Large intestine (tissue), 3 donors: ENCODE measurements around the gene HSPB8. TPM values are rescaled to one million over a fixed set of nuclear protein-coding genes. Genes with fewer than 3 reads are reported as not detected.

Experiments
- DNase-seq, 2 donors: peaks; one replicate each; pipeline versions ENCODE4 v3.0.0 to v3.0.0-alpha.2; 2013
- H3K27ac ChIP-seq: one replicate; pipeline ENCODE4 v1.5.1; 2013; ENCODE audit warnings: low read length
- H3K27me3 ChIP-seq: 2 replicates; pipeline ENCODE4 v1.6.1; 2013; ENCODE audit warnings: low read length; ENCODE audit not compliant: control insufficient read depth, insufficient read depth
- H3K36me3 ChIP-seq: 2 replicates; pipeline ENCODE4 v1.6.1; 2013; ENCODE audit warnings: low read length; ENCODE audit not compliant: control insufficient read depth, insufficient read depth
- H3K4me1 ChIP-seq: one replicate; pipeline ENCODE4 v1.6.1; 2013; ENCODE audit warnings: low read length; ENCODE audit not compliant: control insufficient read depth, insufficient read depth
- H3K4me3 ChIP-seq: one replicate; pipeline ENCODE4 v1.5.1; 2013; ENCODE audit warnings: low read length
- H3K9me3 ChIP-seq: one replicate; pipeline ENCODE4 v1.6.1; 2013; ENCODE audit warnings: mild to moderate bottlenecking, low read depth, low read length, moderate library complexity; ENCODE audit not compliant: control insufficient read depth
- WGBS: methylation state at CpG from one replicate; pipeline ENCODE4 v1.1.5; 2013; ENCODE audit warnings: low lambda C conversion rate; ENCODE audit not compliant: insufficient coverage; 5-methylcytosine and 5-hydroxymethylcytosine counted together
- polyA plus RNA-seq: library from polyadenylated mRNA; unstranded; fragments of 120-200 nt; gene quantifications from one replicate; pipeline ENCODE4 v1.2.1, GENCODE V29; 2013

The HSPB8 gene
- polyA plus RNA-seq, 1 donor = 8.4 TPM

- Histone ChIP-seq H3K4me3 (no peak overlapping the region), H3K27me3 (no peaks in the 10 kb centered on the region), H3K27ac (no peak overlapping the region), H3K9me3 (no peaks in the 10 kb centered on the region), H3K36me3 (no peaks in the 10 kb centered on the region), H3K4me1 (no peaks in the 10 kb centered on the region)
- WGBS = no CpG with 5 or more reads among the region's 2 CpGs
- no peak for DNase-seq
Observed at GRCh38 chr12:119229205-119229604, 50.5 kb downstream of the HSPB8 start.

GRCh38 chr12:119229837-119230236 lies 51.1 kb downstream of the HSPB8 start:
- no CpG with 5 or more reads among the region's 9 CpGs for WGBS
- DNase-seq = no peak
- H3K9me3 ChIP-seq = no peaks in the 10 kb centered on the region
- no peaks in the 10 kb centered on the region for H3K36me3 ChIP-seq
- no peaks in the 10 kb centered on the region for H3K4me1 ChIP-seq
- H3K27me3 ChIP-seq = no peaks in the 10 kb centered on the region
- H3K4me3 ChIP-seq = no peak overlapping the region
- no peak overlapping the region for H3K27ac ChIP-seq

- 93% methylated on average over 3 of the region's 5 CpGs for WGBS
Observed at GRCh38 chr12:119230807-119231206, 52.1 kb downstream of the HSPB8 start.

GRCh38 chr12:119231774-119232173 lies 53.0 kb downstream of the HSPB8 start:
- H3K36me3 ChIP-seq = no peaks in the 10 kb centered on the region
- no peak overlapping the region for H3K4me3 ChIP-seq
- no peaks in the 10 kb centered on the region for H3K27me3 ChIP-seq
- H3K9me3 ChIP-seq = no peaks in the 10 kb centered on the region
- DNase-seq = no peak
- WGBS = 65% methylated on average over 3 of the region's 4 CpGs
- no peaks in the 10 kb centered on the region for H3K4me1 ChIP-seq
- H3K27ac ChIP-seq = no peak overlapping the region

More at GRCh38 chr12:119230807-119231206, 52.1 kb downstream of the HSPB8 start:
- no peak for DNase-seq
- Histone ChIP-seq H3K9me3 (no peaks in the 10 kb centered on the region), H3K27me3 (no peaks in the 10 kb centered on the region), H3K36me3 (no peaks in the 10 kb centered on the region), H3K27ac (no peak overlapping the region), H3K4me1 (no peaks in the 10 kb centered on the region), H3K4me3 (no peak overlapping the region)

GRCh38 chr12:119235197-119235751 lies 56.5 kb downstream of the HSPB8 start:
- DNase-seq = no peak
- Histone ChIP-seq H3K27ac (no peak overlapping the region), H3K36me3 (no peaks in the 10 kb centered on the region), H3K27me3 (no peaks in the 10 kb centered on the region), H3K4me1 (no peaks in the 10 kb centered on the region), H3K9me3 (no peaks in the 10 kb centered on the region), H3K4me3 (no peak overlapping the region)
- WGBS = 50% methylated on average over 2 of the region's 9 CpGs

- Histone ChIP-seq H3K4me3 (no peak overlapping the region), H3K27ac (no peak overlapping the region), H3K9me3 (no peaks in the 10 kb centered on the region), H3K27me3 (no peaks in the 10 kb centered on the region), H3K4me1 (no peaks in the 10 kb centered on the region), H3K36me3 (no peaks in the 10 kb centered on the region)
- DNase-seq = no peak
Observed at GRCh38 chr12:119236372-119236771, 57.6 kb downstream of the HSPB8 start.

GRCh38 chr12:119239040-119239439 lies 60.3 kb downstream of the HSPB8 start:
- no CpG with 5 or more reads among the region's 3 CpGs for WGBS
- no peaks in the 10 kb centered on the region for H3K4me1 ChIP-seq

GRCh38 chr12:119241049-119241448 lies 62.3 kb downstream of the HSPB8 start:
- WGBS = 27% methylated on average over 2 of the region's 5 CpGs
- Histone ChIP-seq H3K9me3 (no peaks in the 10 kb centered on the region), H3K4me3 (no peak overlapping the region), H3K36me3 (no peaks in the 10 kb centered on the region), H3K27me3 (no peaks in the 10 kb centered on the region), H3K4me1 (no peaks in the 10 kb centered on the region), H3K27ac (no peak overlapping the region)
- no peak for DNase-seq

More at GRCh38 chr12:119239040-119239439, 60.3 kb downstream of the HSPB8 start:
- Histone ChIP-seq H3K36me3 (no peaks in the 10 kb centered on the region), H3K4me3 (no peak overlapping the region), H3K27me3 (no peaks in the 10 kb centered on the region), H3K27ac (no peak overlapping the region), H3K9me3 (no peaks in the 10 kb centered on the region)
- no peak for DNase-seq

- no peaks in the 10 kb centered on the region for H3K9me3 ChIP-seq
- no CpG with 5 or more reads among the region's 9 CpGs for WGBS
- DNase-seq = no peak
- no peaks in the 10 kb centered on the region for H3K4me1 ChIP-seq
- no peaks in the 10 kb centered on the region for H3K36me3 ChIP-seq
- H3K4me3 ChIP-seq = no peak overlapping the region
- no peaks in the 10 kb centered on the region for H3K27me3 ChIP-seq
- H3K27ac ChIP-seq = no peak overlapping the region
Observed at GRCh38 chr12:119241580-119242169, 62.9 kb downstream of the HSPB8 start.
